HG02852 (cell line): ENCODE data around the gene MAPKAPK3.

Experiments
- ATAC-seq: cut with Tn5 transposase; IDR thresholded peaks from one replicate; pipeline ENCODE4 v1.9.1; 2021; ENCODE audit warnings: mild to moderate bottlenecking, moderate library complexity; ENCODE audit not compliant: unreplicated experiment

Gene MAPKAPK3

GRCh38 chr3:50617096-50617791 is at the start of gene MAPKAPK3:
TSS of gene MAPKAPK3 (plus strand) at chr3:50617151. CDS start at chr3:50617566, 415 bp downstream.
- ATAC-seq = peak; percentile 21

- peak; percentile 78 for ATAC-seq
These were observed 49.4 kb upstream of the MAPKAPK3 start, which contains the start of gene C3orf18 for GRCh38 chr3:50567386-50568167. TSS of gene C3orf18 (minus strand) at chr3:50567747. CDS start at chr3:50565699, 2,048 bp downstream.

- peak; percentile 67 for ATAC-seq
These were observed 47.8 kb upstream of the MAPKAPK3 start, which contains the start of gene HEMK1 for GRCh38 chr3:50568947-50569749. TSS of gene HEMK1 (plus strand) at chr3:50569522. CDS start at chr3:50571105, 1,583 bp downstream.

- no peak for ATAC-seq
These were observed 46.3 kb upstream of the MAPKAPK3 start for GRCh38 chr3:50570508-50571279.

- ATAC-seq = no peak
These were observed 45.5 kb upstream of the MAPKAPK3 start for GRCh38 chr3:50571486-50571885.

GRCh38 chr3:50572158-50572557 is 44.8 kb upstream of the MAPKAPK3 start:
- no peak for ATAC-seq

GRCh38 chr3:50572801-50573371 is 44.1 kb upstream of the MAPKAPK3 start:
- no peak for ATAC-seq

- no peak for ATAC-seq
These were observed 43.1 kb upstream of the MAPKAPK3 start for GRCh38 chr3:50573566-50574443.

- no peak for ATAC-seq
These were observed 42.5 kb upstream of the MAPKAPK3 start for GRCh38 chr3:50574444-50574831.

GRCh38 chr3:50575372-50575771 is 41.6 kb upstream of the MAPKAPK3 start:
- ATAC-seq = no peak

GRCh38 chr3:50577348-50577747 is 39.6 kb upstream of the MAPKAPK3 start:
- ATAC-seq = no peak

GRCh38 chr3:50580683-50581458 is 36.1 kb upstream of the MAPKAPK3 start:
- no peak for ATAC-seq

GRCh38 chr3:50581459-50581842 is 35.5 kb upstream of the MAPKAPK3 start:
- no peak for ATAC-seq

- ATAC-seq = no peak
These were observed 34.9 kb upstream of the MAPKAPK3 start for GRCh38 chr3:50582083-50582482.

- no peak for ATAC-seq
These were observed 33.1 kb upstream of the MAPKAPK3 start for GRCh38 chr3:50583897-50584296.

GRCh38 chr3:50584391-50584790 is 32.6 kb upstream of the MAPKAPK3 start:
- no peak for ATAC-seq

GRCh38 chr3:50585919-50586762 is 30.8 kb upstream of the MAPKAPK3 start:
- no peak for ATAC-seq

- no peak for ATAC-seq
These were observed 30.2 kb upstream of the MAPKAPK3 start for GRCh38 chr3:50586763-50587070.
